Erythroblast (primary cell): ENCODE data around the gene TRMT10B.

Experiments used
- GATA1 ChIP-seq: IDR thresholded peaks from 2 replicates; pipeline ENCODE4 v1.6.1; 2011; ENCODE audit warnings: low read depth, mild to moderate bottlenecking, control low read depth, low read length, moderate library complexity
- POLR2A ChIP-seq: IDR thresholded peaks from 2 replicates; pipeline ENCODE4 v1.6.1; 2011; ENCODE audit warnings: mild to moderate bottlenecking, low read length

- no peak for TF ChIP-seq POLR2A
- TF ChIP-seq GATA1: no peak
Observed at GRCh38 chr9:37796232-37796631, 42.6 kb downstream of the TRMT10B start.
